DMS153 treated with DMSO at 0.1 percent for 48 hours (cell line): ENCODE measurements around the gene NDST4.

Experiments
- DNase-seq: peaks from one replicate; lab custom pipeline; 2025; ENCODE audit not compliant: unreplicated experiment; lab: John Stamatoyannopoulos, UW

Gene NDST4

GRCh38 chr4:114807759-114808404, 305.5 kb downstream of the NDST4 start:
- no peak for DNase-seq

- DNase-seq: no peak
Observed at GRCh38 chr4:114807357-114807756, 306.1 kb downstream of the NDST4 start.

DNA sequence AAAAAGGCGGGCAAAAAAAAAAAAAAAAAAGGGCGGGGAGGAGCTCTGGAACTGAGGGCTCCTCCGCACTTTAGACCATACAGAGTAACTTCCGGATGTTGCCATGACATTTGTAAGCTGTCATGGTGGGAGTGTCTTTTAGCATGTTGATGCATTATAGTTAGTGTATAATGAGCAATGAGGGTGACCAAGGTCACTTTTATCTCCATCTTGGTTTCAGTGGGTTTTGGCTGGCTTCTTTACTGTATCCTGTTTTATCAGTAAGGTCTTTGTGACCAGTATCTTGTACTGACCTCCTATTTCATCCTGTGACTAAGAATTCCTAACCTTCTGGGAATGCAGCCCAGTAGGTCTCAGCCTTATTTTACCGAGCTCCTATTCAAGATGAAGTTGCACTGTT, 321.4 kb downstream of the NDST4 start:
- DNase-seq: no peak

DNA sequence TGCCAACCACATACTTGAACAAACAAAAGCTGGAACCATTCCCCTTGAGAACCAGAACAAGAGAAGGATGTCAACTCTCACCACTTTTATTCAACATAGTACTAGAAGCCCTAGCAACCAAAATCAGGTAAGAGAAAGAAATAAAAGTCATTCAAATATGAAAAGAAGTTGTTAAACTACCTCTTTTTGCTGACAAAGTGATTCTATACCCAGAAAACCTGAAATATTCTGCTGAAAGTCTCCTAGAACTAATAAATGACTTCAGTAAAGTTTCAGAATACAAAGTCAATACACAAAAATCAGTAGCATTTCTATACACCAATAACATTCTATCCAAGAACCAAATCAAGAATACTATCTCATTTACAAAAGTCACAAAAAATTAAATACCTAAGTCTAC, 327.9 kb downstream of the NDST4 start:
- DNase-seq: no peak

DNA sequence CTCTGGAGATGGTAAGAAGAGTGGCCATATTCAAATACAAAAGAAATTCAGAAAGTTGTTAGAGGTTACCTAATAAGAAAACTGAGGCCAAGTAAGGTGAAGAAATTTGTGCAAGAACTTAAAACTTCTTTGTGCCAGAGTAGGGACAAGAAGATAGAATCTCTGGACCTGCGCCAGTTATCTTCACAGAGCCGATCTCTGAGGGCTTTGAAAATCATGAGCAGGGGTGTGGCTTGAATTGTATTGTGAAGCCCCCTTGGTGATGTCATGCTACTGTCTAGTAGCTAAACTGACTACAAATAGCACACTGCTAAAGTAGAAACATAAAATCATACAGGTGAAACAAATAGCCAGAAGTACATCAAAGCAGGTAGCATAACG, 330.2 kb downstream of the NDST4 start:
- peak; percentile 41 for DNase-seq

GRCh38 chr4:114782415-114783214, 330.8 kb downstream of the NDST4 start:
- peak; percentile 54 for DNase-seq

DNA sequence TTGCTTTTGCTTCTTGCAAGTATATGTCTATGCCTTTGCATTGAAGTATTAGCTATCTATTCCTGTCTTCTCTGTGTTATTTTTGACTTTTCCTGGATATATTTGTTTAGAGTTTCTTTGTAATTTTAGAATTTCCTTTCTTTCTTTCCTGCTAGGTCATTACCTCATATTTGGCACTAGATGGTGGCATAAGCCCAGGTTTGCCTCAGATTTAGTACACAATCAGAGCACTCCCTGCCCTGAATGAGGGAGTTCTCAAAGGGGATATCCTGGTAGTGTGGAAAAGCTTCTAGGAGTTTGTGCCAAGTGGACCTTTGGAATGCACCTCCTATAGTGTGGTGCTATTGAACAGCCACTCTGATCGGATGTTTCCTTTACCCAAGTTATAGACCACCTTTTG, 333.2 kb downstream of the NDST4 start:
- peak; percentile 56 for DNase-seq
